Activated CD8-positive, alpha-beta memory T cell treated with anti-CD3 and anti-CD28 coated beads, Interleukin-2, amount 10 ng/mL, durations not matched to agents 7 days and 5 days (primary cell): ENCODE results near the gene WFIKKN1. TPM values are rescaled to one million over a fixed set of nuclear protein-coding genes. Genes with fewer than 3 reads are reported as not detected.
A peak's percentile ranks its signal among the peaks of the same experiment; 100 is the strongest.

Experiments used
- ATAC-seq: fragments of 150-1000 bp; cut with Tn5 transposase; one replicate; pipeline ENCODE4 v1.10.0; 2021; ENCODE audit warnings: moderate library complexity
- CTCF ChIA-PET: fragments of 350-600 bp; sonication (Branson Sonifier 250); formaldehyde crosslinking; loops from one replicate; lab custom pipeline; 2021; ENCODE audit warnings: antibody characterized with exemption; lab: Charles Lee
- DNase-seq: peaks from one replicate; pipeline ENCODE4 v3.0.0-alpha.2; 2020
- H3K27ac Mint-ChIP-seq: one replicate; pipeline ENCODE4 v1.8.0; 2021; ENCODE audit warnings: mild to moderate bottlenecking, mixed read lengths
- H3K27me3 Mint-ChIP-seq: one replicate; pipeline ENCODE4 v1.8.0; 2021; ENCODE audit warnings: mixed read lengths
- H3K36me3 Mint-ChIP-seq: one replicate; pipeline ENCODE4 v1.8.0; 2021; ENCODE audit warnings: mild to moderate bottlenecking, mixed read lengths
- H3K4me1 Mint-ChIP-seq: one replicate; pipeline ENCODE4 v1.8.0; 2021; ENCODE audit warnings: mixed read lengths
- H3K4me3 Mint-ChIP-seq: one replicate; pipeline ENCODE4 v1.8.0; 2021; ENCODE audit warnings: mild to moderate bottlenecking, moderate library complexity, mixed read lengths
- H3K9me3 Mint-ChIP-seq: one replicate; pipeline ENCODE4 v1.8.0; 2022; ENCODE audit warnings: low read depth, mixed read lengths
- total RNA-seq, 2 experiments: library from RNA; stranded (reverse); gene quantifications; one replicate each; pipeline ENCODE4 v1.2.3, GENCODE V29; 2021

Gene WFIKKN1
- total RNA-seq, 2 experiments from 2014 or later, result 0.12 to 0.23 TPM

GRCh38 chr16:651844-652243 is 21.1 kb downstream of the WFIKKN1 start:
- no peaks in the 10 kb centered on the region for H3K36me3 Mint-ChIP-seq
- H3K27ac Mint-ChIP-seq, result no peak overlapping the region
- ATAC-seq, result no peak
- no peaks in the 10 kb centered on the region for H3K9me3 Mint-ChIP-seq
- no peaks in the 10 kb centered on the region for H3K27me3 Mint-ChIP-seq
- no peak overlapping the region for H3K4me3 Mint-ChIP-seq
- CTCF ChIA-PET, result interaction anchor here (1.3 kb wide), 1 partner anchor 16 kb away, joined by 6 read pairs; the partner anchor contains the start of gene RHOT2
- H3K4me1 Mint-ChIP-seq, result peaks cover 11% of the 10 kb centered on the region
- no peak for DNase-seq

GRCh38 chr16:652454-653305 is 21.9 kb downstream of the WFIKKN1 start:
- no peaks in the 10 kb centered on the region for H3K9me3 Mint-ChIP-seq
- H3K27ac Mint-ChIP-seq, result no peak overlapping the region
- no peak for DNase-seq
- no peaks in the 10 kb centered on the region for H3K36me3 Mint-ChIP-seq
- no peaks in the 10 kb centered on the region for H3K27me3 Mint-ChIP-seq
- peaks cover 11% of the 10 kb centered on the region for H3K4me1 Mint-ChIP-seq
- no peak for ATAC-seq
- CTCF ChIA-PET, result no interaction called here
- no peak overlapping the region for H3K4me3 Mint-ChIP-seq

GRCh38 chr16:654034-654433 is 23.2 kb downstream of the WFIKKN1 start:
- H3K27ac Mint-ChIP-seq, result no peak overlapping the region
- H3K27me3 Mint-ChIP-seq, result no peaks in the 10 kb centered on the region
- ATAC-seq (no peak), DNase-seq (no peak)
- no peaks in the 10 kb centered on the region for H3K9me3 Mint-ChIP-seq
- peaks cover 7% of the 10 kb centered on the region for H3K4me1 Mint-ChIP-seq
- CTCF ChIA-PET, result no interaction called here
- no peaks in the 10 kb centered on the region for H3K36me3 Mint-ChIP-seq
- H3K4me3 Mint-ChIP-seq, result no peak overlapping the region

- no peak for ATAC-seq
These were observed 26.7 kb downstream of the WFIKKN1 start for GRCh38 chr16:657487-657886.

GRCh38 chr16:658679-659571 is 28.1 kb downstream of the WFIKKN1 start:
- Mint-ChIP-seq H3K27me3 (no peaks in the 10 kb centered on the region), H3K36me3 (no peaks in the 10 kb centered on the region), H3K9me3 (no peaks in the 10 kb centered on the region), H3K4me1 (peaks cover 2% of the 10 kb centered on the region), H3K27ac (no peak overlapping the region), H3K4me3 (no peak overlapping the region)
- CTCF ChIA-PET, result interaction anchor here (2.5 kb wide), 1 partner anchor 9 kb away, joined by 11 read pairs; the partner anchor contains the start of gene WDR90
- ATAC-seq (no peak), DNase-seq (no peak)

More at GRCh38 chr16:657487-657886, 26.7 kb downstream of the WFIKKN1 start:
- CTCF ChIA-PET, result interaction anchor here (1.0 kb wide), 1 partner anchor 9 kb away, joined by 3 read pairs; no protein-coding TSS in a partner anchor
- Mint-ChIP-seq H3K4me1 (peaks cover 2% of the 10 kb centered on the region), H3K36me3 (no peaks in the 10 kb centered on the region), H3K27me3 (no peaks in the 10 kb centered on the region), H3K4me3 (no peak overlapping the region), H3K9me3 (no peaks in the 10 kb centered on the region), H3K27ac (no peak overlapping the region)
- no peak for DNase-seq

- no peaks in the 10 kb centered on the region for H3K27me3 Mint-ChIP-seq
- DNase-seq (no peak), ATAC-seq (no peak)
- H3K36me3 Mint-ChIP-seq, result no peaks in the 10 kb centered on the region
- no peak overlapping the region for H3K27ac Mint-ChIP-seq
- H3K4me3 Mint-ChIP-seq, result no peak overlapping the region
- CTCF ChIA-PET, result interaction anchor here (2.5 kb wide), 1 partner anchor 10 kb away, joined by 11 read pairs; the partner anchor contains the start of gene WDR90
- no peaks in the 10 kb centered on the region for H3K9me3 Mint-ChIP-seq
- H3K4me1 Mint-ChIP-seq, result peaks cover 2% of the 10 kb centered on the region
These were observed 28.8 kb downstream of the WFIKKN1 start for GRCh38 chr16:659618-660017.

- CTCF ChIA-PET, result interaction anchor here (2.5 kb wide), 1 partner anchor 10 kb away, joined by 11 read pairs; the partner anchor contains the start of gene WDR90
- no peak for ATAC-seq
- Mint-ChIP-seq H3K27ac (no peak overlapping the region), H3K9me3 (no peaks in the 10 kb centered on the region), H3K27me3 (no peaks in the 10 kb centered on the region), H3K4me1 (peaks cover 2% of the 10 kb centered on the region), H3K36me3 (no peaks in the 10 kb centered on the region), H3K4me3 (no peak overlapping the region)
- no peak for DNase-seq
These were observed 29.3 kb downstream of the WFIKKN1 start for GRCh38 chr16:660132-660458.

GRCh38 chr16:660459-661183 is 29.8 kb downstream of the WFIKKN1 start:
- Mint-ChIP-seq H3K27me3 (no peaks in the 10 kb centered on the region), H3K27ac (no peak overlapping the region), H3K9me3 (no peaks in the 10 kb centered on the region), H3K36me3 (no peaks in the 10 kb centered on the region), H3K4me3 (no peak overlapping the region), H3K4me1 (peaks cover 2% of the 10 kb centered on the region)
- ATAC-seq (peak; percentile 73), DNase-seq (peak; percentile 67)
- CTCF ChIA-PET, result interaction anchor here (2.5 kb wide), 1 partner anchor 11 kb away, joined by 11 read pairs; the partner anchor contains the start of gene WDR90

- DNase-seq (no peak), ATAC-seq (no peak)
- Mint-ChIP-seq H3K27me3 (no peaks in the 10 kb centered on the region), H3K4me3 (no peak overlapping the region), H3K9me3 (no peaks in the 10 kb centered on the region), H3K27ac (no peak overlapping the region), H3K36me3 (no peaks in the 10 kb centered on the region), H3K4me1 (peaks cover 2% of the 10 kb centered on the region)
- CTCF ChIA-PET, result interaction anchor here (2.5 kb wide), 1 partner anchor 11 kb away, joined by 11 read pairs; the partner anchor contains the start of gene WDR90
These were observed 30.5 kb downstream of the WFIKKN1 start for GRCh38 chr16:661184-661821.

GRCh38 chr16:662095-662494 is 31.3 kb downstream of the WFIKKN1 start:
- Mint-ChIP-seq H3K27me3 (no peaks in the 10 kb centered on the region), H3K36me3 (no peaks in the 10 kb centered on the region), H3K4me1 (peaks cover 2% of the 10 kb centered on the region), H3K4me3 (no peak overlapping the region), H3K9me3 (no peaks in the 10 kb centered on the region), H3K27ac (no peak overlapping the region)
- CTCF ChIA-PET, result interaction anchor here (1.2 kb wide), 1 partner anchor 14 kb away, joined by 3 read pairs; no protein-coding TSS in a partner anchor
- DNase-seq (no peak), ATAC-seq (no peak)

GRCh38 chr16:662597-662996 is 31.8 kb downstream of the WFIKKN1 start:
- Mint-ChIP-seq H3K9me3 (no peaks in the 10 kb centered on the region), H3K4me3 (no peak overlapping the region), H3K27me3 (no peaks in the 10 kb centered on the region), H3K4me1 (peaks cover 5% of the 10 kb centered on the region), H3K27ac (no peak overlapping the region), H3K36me3 (no peaks in the 10 kb centered on the region)
- no peak for DNase-seq
- ATAC-seq, result no peak
- CTCF ChIA-PET, result interaction anchor here (1.2 to 1.4 kb wide), 2 partner anchors 14 to 17 kb away, joined by 3 read pairs; no protein-coding TSS in a partner anchor

GRCh38 chr16:666572-666971 is 35.8 kb downstream of the WFIKKN1 start:
- Mint-ChIP-seq H3K36me3 (peaks cover 3% of the 10 kb centered on the region), H3K27ac (no peak overlapping the region), H3K4me1 (peaks cover 10% of the 10 kb centered on the region), H3K27me3 (no peaks in the 10 kb centered on the region), H3K9me3 (no peaks in the 10 kb centered on the region), H3K4me3 (no peak overlapping the region)
- CTCF ChIA-PET, result no interaction called here
- no peak for DNase-seq
- ATAC-seq, result no peak
